ENCODE results near the gene ZC3H12A.
A peak's percentile ranks its signal among the peaks of the same experiment; 100 is the strongest.

The ZC3H12A gene

GRCh38 chr1:37479255-37480124, 5.1 kb downstream of the ZC3H12A start:
- peak; percentile 81 for DNase-seq

GRCh38 chr1:37480125-37480466, 5.7 kb downstream of the ZC3H12A start:
- no peak for DNase-seq

GRCh38 chr1:37480581-37481288, 6.4 kb downstream of the ZC3H12A start:
- DNase-seq, result no peak

- no peak for DNase-seq
Observed at GRCh38 chr1:37481289-37482003, 7.1 kb downstream of the ZC3H12A start.

- DNase-seq, result no peak
Observed at GRCh38 chr1:37482004-37482785, 7.8 kb downstream of the ZC3H12A start.

GRCh38 chr1:37482796-37483744, 8.7 kb downstream of the ZC3H12A start:
- DNase-seq, result no peak

- no peak for DNase-seq
Observed at GRCh38 chr1:37483785-37484184, 9.4 kb downstream of the ZC3H12A start.

GRCh38 chr1:37484325-37485051, 10.1 kb downstream of the ZC3H12A start:
- no peak for DNase-seq

GRCh38 chr1:37485902-37486679, 11.7 kb downstream of the ZC3H12A start:
- DNase-seq, result no peak

- DNase-seq, result peak; percentile 65
Observed at GRCh38 chr1:37486680-37487618, 12.6 kb downstream of the ZC3H12A start.

- no peak for DNase-seq
Observed at GRCh38 chr1:37487619-37487984, 13.2 kb downstream of the ZC3H12A start.

- DNase-seq, result no peak
Observed at GRCh38 chr1:37493336-37494098, 19.1 kb downstream of the ZC3H12A start.

- DNase-seq, result no peak
Observed at GRCh38 chr1:37495875-37496274, 21.5 kb downstream of the ZC3H12A start.

GRCh38 chr1:37497832-37498231, 23.5 kb downstream of the ZC3H12A start:
- no peak for DNase-seq

- DNase-seq, result no peak
Observed at GRCh38 chr1:37498872-37499617, 24.7 kb downstream of the ZC3H12A start.

GRCh38 chr1:37501661-37502060, 27.3 kb downstream of the ZC3H12A start:
- no peak for DNase-seq

GRCh38 chr1:37502104-37502503, 27.7 kb downstream of the ZC3H12A start:
- DNase-seq, result no peak

Measured in fibroblast of upper back skin (primary cell).